NCI-H345 treated with DMSO at 0.1 percent for 48 hours (cell line): Measurements from ENCODE around the gene AQP9.

Experiments used
- DNase-seq: peaks from one replicate; lab custom pipeline; 2025; ENCODE audit not compliant: unreplicated experiment; lab: John Stamatoyannopoulos, UW

Gene AQP9

DNA sequence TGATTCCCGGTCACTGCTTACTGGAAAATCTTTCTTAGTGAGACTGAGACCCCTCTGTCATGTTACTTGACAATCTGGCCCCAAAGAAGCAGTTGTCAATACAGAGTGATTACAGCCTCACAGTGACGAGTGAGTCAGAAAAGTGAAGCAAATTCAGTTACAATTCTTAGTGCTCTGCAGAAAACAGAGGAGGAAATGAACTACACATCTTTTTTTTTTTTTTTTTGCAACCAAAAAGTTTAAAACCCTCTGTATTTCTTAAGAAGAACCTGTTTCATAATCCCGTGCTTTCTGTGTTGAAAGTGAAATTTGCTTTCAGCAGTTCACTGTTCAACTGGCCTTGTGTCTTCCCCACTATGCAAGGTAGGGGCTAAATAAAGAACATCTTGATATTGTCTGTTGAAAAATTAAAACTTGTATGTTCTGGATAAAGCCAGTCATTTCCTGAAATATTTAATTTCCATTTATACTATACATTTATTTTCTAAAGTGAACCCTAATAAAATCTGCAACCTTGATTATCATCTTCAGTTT is 1.9 kb downstream of the AQP9 start:
- DNase-seq = no peak

DNA sequence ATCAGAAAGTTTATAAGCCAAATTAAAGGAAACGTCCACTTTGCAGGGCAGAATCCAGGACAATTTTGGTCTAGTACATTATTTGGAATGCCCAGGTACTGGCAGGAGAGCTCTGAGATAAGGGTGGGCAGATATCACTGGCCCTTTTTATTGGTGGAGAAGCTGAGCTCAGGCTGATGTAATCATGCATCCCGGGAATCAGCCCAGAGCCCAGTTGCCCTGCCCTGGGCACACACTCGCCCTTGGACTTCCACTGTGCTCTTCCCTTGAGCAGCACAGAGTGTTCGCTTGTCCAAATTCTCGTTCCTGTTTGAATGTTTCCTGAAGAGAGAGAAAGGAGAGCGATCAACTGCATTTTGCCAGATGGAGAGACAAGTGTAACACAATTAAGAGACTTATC is 3.7 kb downstream of the AQP9 start:
- no peak for DNase-seq

DNA sequence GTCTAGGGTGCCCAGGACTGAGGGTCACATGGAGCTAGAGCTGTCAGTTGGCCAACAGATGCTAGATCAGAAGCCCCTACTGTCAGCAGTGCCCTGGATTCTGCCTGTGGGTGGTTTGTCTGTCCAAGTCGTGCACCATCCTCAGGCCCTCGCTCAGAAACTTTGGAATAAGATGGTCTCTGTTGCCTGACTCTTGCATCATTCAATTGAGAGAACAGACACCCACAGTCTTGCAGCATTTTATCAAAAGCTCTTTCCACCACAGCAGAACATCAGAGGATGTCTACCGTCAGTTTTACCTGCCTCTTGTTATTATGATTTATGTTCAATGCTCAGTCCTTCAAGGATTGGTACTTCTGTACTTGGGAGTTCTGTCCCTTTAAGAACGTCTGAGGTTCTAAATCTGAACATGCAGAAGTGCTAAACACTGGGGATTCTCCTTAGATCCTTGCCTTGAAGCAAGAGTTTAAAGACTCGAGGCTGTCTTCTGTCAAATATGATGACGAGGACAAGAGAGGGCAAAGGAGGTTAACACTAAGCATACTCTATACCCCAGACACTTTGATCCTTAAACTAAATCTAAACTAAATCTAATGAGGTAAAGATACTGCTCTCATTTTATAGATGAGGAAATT is 4.8 kb downstream of the AQP9 start:
- no peak for DNase-seq

DNA sequence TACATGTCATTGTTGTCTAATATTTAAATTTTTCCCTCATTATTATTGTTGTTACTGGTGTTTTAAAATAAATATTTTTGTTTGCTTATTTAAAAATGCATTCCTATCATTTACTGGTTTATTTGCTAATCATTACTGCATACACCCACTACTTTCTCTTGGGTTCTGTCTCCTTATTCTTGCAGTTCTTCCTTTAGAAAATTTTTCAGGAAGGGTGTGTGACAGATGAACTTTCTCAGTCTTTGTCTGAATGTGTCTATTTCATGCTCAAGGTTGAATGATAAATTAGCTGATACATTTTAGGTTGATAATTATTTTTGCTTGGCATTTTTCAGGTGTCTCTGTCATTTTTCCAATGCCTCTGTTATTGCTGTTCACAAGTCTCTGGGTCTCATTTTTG is 7.4 kb downstream of the AQP9 start:
- DNase-seq = no peak

GRCh38 chr15:58146211-58146610 is 8.0 kb downstream of the AQP9 start:
- no peak for DNase-seq

DNA sequence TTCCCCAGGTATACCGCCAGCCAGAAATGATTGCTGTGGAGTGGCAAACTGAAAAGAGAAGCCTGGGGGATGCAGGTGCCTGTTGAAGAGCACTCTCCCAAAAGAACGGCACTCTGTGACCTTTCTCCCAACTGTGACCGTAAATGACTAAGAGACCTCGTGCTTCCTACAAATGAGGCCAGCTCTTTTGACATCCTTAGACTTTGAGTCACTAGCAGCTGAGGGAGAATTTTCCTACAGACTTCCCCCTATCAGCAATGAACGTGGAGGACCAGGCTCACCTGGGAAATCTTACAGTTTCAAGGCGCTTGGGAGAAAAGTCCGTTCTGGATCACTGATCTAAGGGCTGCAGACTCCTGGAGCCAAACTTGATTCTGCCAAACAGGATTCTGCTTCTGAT is 8.6 kb downstream of the AQP9 start:
- DNase-seq = no peak

GRCh38 chr15:58147171-58147611 is 9.0 kb downstream of the AQP9 start:
- DNase-seq = no peak

DNA sequence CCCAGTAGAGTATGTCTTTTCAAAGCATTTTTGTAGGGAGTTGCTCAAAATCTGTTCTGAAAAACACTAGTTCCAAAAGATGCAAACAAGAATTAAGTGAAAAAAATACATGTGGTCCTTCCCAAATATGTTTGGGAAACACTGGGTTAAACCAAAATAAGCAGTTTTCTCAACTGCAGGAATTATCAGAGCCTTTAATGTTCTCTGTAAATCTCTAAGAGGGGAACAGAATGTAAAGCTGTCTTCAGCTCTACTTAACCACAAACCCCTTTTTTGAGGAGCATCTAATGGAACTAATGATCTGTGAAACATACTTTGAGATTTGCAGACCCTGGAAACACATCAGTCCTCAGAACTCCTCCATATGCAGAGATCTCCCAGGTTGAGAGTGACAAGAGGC is 9.9 kb downstream of the AQP9 start:
- DNase-seq = no peak

DNA sequence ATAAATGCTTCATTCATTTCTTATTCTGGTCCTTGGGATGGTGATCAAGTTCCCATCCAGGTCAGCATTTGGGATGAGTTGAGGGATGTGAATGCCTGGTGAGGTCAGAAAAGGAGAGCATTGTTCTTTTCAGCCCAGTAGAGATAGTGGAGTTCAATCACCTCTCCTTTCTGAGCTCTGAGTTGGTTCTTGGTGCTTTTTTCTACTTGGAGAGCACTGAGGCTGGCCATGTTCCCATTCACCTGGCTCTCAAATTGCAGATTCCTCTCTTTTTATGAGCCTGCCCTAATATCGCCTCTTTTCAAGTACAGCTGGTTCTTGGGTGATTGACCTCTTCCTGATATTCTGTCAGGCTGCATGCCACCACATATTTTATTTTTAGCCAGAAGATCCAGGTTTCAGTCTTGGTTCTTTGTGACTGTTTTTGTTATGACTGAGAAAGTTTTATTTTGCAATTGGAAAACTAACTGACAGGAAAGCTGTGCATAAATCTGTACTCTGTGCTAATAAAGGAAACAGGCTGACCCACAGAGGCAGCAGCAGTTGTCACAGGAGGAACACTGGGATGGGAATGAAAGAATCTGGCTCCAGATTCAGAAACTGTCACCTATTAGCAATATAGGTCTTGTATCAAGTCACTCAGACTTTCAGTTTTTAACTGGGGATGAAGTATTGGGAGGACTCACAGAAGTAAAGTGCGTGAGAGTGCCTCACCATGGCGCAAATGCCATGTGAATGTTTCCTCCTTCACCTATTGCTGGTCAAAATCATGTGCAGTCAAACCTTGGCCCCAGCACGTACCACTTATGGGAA is 10.7 kb downstream of the AQP9 start:
- no peak for DNase-seq

DNA sequence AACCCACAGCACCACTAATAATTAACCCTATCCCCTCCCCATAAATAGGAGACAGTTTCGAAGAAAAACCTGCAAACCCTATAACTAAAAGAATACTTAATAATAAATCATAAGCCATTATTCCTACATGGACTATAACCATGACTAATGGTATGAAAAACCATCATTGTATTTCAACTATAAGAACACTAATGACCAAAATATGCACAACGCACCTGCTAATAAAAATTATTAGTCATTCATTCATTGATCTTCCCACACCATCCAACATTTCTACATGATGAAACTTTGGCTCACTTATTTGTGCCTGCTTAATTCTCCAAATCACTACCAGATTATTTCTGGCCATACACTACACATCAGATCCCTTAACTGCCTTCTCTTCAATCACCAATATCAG is 16.6 kb downstream of the AQP9 start:
- no peak for DNase-seq

GRCh38 chr15:58159827-58160386 is 21.7 kb downstream of the AQP9 start:
- DNase-seq = peak; percentile 17

DNA sequence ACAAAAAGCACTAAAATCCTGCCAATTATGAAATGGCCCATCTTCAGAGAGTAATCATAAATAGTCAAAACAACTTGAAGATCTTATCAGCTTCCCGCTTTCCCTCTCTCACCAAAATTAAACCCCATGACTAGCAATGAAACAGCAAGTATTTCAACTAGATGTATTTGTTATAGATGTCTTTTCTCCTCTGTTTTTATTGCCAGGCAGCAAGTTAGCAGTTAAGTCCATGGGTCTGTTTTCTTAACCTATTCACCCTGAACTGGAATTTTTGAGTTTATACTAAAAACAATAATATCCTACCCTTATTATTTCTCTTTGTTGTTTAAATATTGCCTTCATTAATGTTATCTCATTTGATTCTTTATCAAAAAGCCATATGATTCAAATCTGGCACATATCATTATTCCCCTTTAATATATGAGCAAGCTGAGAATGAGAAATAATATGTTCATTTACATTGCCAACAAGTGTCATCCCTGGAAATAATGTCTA is 23.3 kb downstream of the AQP9 start:
- DNase-seq = no peak

GRCh38 chr15:58163985-58164384 is 25.8 kb downstream of the AQP9 start:
- no peak for DNase-seq

DNA sequence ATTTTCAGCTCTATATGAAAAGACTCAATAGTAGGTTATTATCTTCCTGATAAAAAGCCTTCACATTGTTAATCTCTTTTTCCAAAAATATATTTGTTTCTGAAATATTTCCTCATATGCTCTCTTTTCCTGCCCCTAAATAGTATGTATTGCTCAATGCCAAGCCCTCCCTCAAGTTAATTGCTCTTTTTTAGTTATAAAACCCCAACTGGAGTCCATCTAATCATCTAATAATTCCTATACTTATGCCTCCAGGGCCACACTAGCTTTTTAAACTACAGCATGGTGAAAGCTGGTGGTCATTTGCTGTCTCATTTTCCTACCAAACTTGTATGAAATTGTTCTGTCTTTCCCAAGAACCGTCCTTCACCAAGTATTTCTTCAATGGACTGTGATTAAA is 26.7 kb downstream of the AQP9 start:
- no peak for DNase-seq

GRCh38 chr15:58165661-58166060 is 27.5 kb downstream of the AQP9 start:
- DNase-seq = no peak

DNA sequence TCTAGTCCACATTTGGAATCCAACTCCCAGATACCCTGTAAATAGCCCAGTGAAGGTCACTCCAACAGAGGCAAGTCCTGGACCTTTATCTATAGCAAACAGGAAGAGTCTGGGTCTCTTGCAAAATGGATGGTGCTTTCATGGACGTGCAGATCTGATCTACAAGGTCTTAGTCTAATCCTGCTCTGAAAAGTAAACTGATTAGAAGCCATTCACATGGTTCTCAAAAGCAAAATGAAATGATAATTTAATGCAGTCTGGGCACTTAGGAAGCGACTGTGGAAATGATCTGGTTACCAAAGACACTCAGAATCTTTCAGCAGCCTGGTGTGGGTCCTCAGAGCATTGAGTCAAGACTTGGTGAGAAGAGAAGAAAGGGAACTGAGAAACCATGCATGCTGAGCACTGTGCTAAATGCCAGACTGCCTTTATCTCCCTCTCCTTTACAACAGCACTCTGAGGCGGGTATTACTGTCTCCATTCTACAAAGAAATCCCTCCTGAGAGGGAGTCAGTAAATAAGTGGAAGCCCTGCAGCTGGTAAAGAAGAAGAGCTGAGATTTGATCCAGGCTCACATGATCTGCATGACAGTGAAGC is 29.0 kb downstream of the AQP9 start:
- no peak for DNase-seq

DNA sequence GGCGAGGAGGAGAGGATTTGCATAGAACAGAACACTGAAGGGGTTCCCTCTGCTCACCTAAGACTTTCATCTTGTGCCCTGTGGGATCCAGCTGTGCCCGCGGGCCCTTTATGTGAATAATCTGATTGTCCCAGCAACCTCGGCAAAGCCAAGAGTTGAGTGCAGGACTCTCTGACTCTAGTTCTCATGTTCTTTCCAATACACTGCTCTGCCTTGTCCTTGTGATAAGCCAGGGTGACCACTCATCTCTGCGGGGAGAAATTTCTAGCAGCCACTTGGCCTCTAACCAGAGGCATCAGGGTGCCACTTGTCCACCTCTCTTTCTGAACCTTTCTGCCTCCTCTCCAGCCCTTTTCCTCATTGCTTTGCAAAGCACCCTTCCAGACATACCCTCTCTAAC is 31.8 kb downstream of the AQP9 start:
- no peak for DNase-seq

DNA sequence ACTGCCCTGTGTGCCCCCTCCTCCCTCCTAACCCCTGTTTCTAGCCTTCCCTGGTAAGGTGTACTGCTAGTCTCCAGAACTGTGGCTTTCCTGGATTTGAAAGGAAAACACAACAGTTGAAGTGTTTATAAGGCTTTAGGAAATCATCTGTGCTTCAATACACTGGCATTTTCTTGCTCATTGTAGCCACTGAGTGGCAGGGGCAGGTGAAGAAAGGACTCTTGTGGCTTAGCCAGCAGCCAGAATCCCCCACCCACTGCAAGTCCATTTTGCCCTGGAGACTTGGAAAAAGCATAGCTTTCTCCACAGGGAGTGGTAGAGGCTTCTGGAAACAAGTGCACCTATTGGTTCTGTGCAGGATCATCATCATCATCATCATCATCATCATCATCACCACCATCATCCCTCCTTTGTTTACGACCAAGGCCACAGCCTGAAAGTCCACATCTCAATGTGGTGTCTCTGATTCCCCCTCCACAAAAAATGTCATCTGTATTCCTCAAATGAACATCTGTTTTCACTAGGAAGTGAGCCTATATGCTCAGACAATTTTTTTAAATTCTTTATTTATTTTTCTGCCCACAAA is 33.4 kb downstream of the AQP9 start:
- DNase-seq = no peak

GRCh38 chr15:58174709-58175108 is 36.5 kb downstream of the AQP9 start:
- DNase-seq = no peak

DNA sequence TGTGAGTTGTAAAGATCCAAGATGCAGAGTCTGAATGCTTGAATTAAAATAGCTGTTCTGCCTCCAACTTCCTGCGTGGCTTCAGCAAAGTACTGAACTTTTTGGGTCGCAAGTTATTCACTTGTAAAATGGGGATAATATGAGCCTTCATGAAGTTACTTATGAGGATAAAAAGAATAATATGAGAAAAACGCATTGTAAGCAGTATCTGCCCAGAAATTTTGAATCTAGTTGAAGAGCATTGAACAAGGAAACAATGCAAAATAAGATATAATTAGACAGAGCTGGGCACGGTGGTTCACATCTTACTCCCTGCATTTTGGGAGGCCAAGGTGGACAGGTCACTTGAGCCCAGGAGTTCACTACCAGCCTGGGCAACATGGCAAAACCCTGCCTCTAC is 37.8 kb downstream of the AQP9 start:
- DNase-seq = no peak

DNA sequence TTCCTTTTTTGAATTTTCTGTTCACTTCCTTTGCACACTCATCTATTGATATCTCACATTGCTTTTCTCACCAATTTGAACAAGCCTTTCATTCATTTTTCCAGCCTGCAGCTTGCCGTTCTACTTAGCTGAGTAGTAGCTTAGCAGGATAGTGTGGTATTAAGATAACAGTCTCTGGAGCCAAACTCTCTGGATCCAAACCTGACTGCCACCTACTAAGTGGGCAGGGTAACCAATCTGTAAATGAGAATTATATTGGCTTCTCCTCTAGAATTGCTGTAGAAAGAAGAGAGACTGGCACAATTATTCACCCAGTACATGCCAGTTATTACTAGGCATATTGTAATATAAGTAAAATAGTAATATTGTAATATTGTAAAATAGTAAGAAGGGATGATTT is 40.5 kb downstream of the AQP9 start:
- no peak for DNase-seq
